HFF-Myc (cell line): ENCODE results near the gene ZBTB49.

Experiments used
- DNase-seq: peaks from one replicate; pipeline ENCODE4 v3.0.0-alpha.2; 2011; ENCODE audit warnings: low read depth; ENCODE audit errors: extremely low read depth
- H3K4me3 ChIP-seq: replicated peaks from 2 replicates; pipeline ENCODE4 v1.5.1; 2011; ENCODE audit warnings: low read depth, mild to moderate bottlenecking, control low read depth, low read length
- CTCF ChIP-seq: IDR thresholded peaks from 2 replicates; pipeline ENCODE4 v1.5.1; 2012; ENCODE audit warnings: mild to moderate bottlenecking, low read depth, low read length, control low read depth; ENCODE audit errors: missing control alignments

ZBTB49 gene

GRCh38 chr4:4267981-4268380 lies 22.1 kb upstream of the ZBTB49 start:
- no peak for TF ChIP-seq CTCF
- no peak for DNase-seq
- no peak overlapping the region for H3K4me3 ChIP-seq

- H3K4me3 ChIP-seq, result no peak overlapping the region
- DNase-seq, result no peak
- no peak for TF ChIP-seq CTCF
Observed at GRCh38 chr4:4268776-4269175, 21.3 kb upstream of the ZBTB49 start.

- TF ChIP-seq CTCF, result no peak
Observed at GRCh38 chr4:4269331-4269731, 20.7 kb upstream of the ZBTB49 start.

GRCh38 chr4:4269856-4270255 lies 20.2 kb upstream of the ZBTB49 start:
- H3K4me3 ChIP-seq, result no peak overlapping the region
- DNase-seq, result no peak
- no peak for TF ChIP-seq CTCF

More at GRCh38 chr4:4269331-4269731, 20.7 kb upstream of the ZBTB49 start:
- no peak for DNase-seq
- H3K4me3 ChIP-seq, result no peak overlapping the region

- DNase-seq, result no peak
- no peak overlapping the region for H3K4me3 ChIP-seq
- TF ChIP-seq CTCF, result no peak
Observed at GRCh38 chr4:4270529-4270928, 19.5 kb upstream of the ZBTB49 start.

- no peak overlapping the region for H3K4me3 ChIP-seq
- no peak for DNase-seq
- peak; percentile 12 for TF ChIP-seq CTCF
Observed at GRCh38 chr4:4271912-4272311, 18.1 kb upstream of the ZBTB49 start.

GRCh38 chr4:4274226-4274625 lies 15.8 kb upstream of the ZBTB49 start:
- no peak for DNase-seq
- H3K4me3 ChIP-seq, result no peak overlapping the region
- TF ChIP-seq CTCF, result no peak
